Breast epithelium (tissue), 4 donors: ENCODE results near the gene CEBPA. TPM values are rescaled to one million over a fixed set of nuclear protein-coding genes. Genes with fewer than 3 reads are reported as not detected.

Source experiments
- DNase-seq, 2 donors: peaks; one replicate each; pipeline ENCODE4 v3.0.0-alpha.2; 2019; ENCODE audit warnings: low spot score in 2 of 2
- H3K27ac ChIP-seq, 2 donors: fragments of 200-600 bp; sonication (generic) in 1 of 2; one replicate each; pipeline ENCODE4 v1.5.1; 2016 to 2019; ENCODE audit warnings: mild to moderate bottlenecking in 1 of 2
- H3K27me3 ChIP-seq, 2 donors: fragments of 200-600 bp; sonication (generic) in 1 of 2; one replicate each; pipeline versions ENCODE4 v1.5.1 to v1.6.0; 2017 to 2019; ENCODE audit warnings: control low read depth in 1 of 2, mild to moderate bottlenecking in 1 of 2
- H3K36me3 ChIP-seq: fragments of 200-600 bp; one replicate; pipeline ENCODE4 v1.5.1; 2019
- H3K4me1 ChIP-seq, 2 donors: fragments of 200-600 bp; sonication (generic); one replicate each; pipeline ENCODE4 v1.5.1; 2016 to 2019; ENCODE audit warnings: control low read depth in 1 of 2
- H3K4me3 ChIP-seq, 3 donors: fragments of 200-600 bp; sonication (generic); 1 replicate in 2 of 3; 2 replicates in 1 of 3; pipeline ENCODE4 v1.5.1; 2016 to 2019; ENCODE audit warnings: mild to moderate bottlenecking in 3 of 3, moderate library complexity in 2 of 3
- H3K9me3 ChIP-seq, 2 donors: fragments of 200-600 bp; sonication (generic) in 1 of 2; one replicate each; pipeline ENCODE4 v1.5.1; 2016 to 2019; ENCODE audit warnings: control low read depth in 1 of 2
- POLR2A ChIP-seq: fragments of 450-650 bp; IDR thresholded peaks from one replicate; pipeline ENCODE4 v1.6.1; 2016; ENCODE audit warnings: antibody characterized with exemption, mild to moderate bottlenecking, moderate library complexity
- POLR2AphosphoS5 ChIP-seq, 3 donors: sonication (generic); formaldehyde crosslinking; IDR thresholded peaks; one replicate each; pipeline ENCODE4 v1.6.1; 2017; ENCODE audit warnings: antibody characterized with exemption in 3 of 3
- intact Hi-C: fragments of 100-400 bp; cut with DNase I; formaldehyde crosslinking; loops from one replicate; pipeline ENCODE4 v1.15.1; 2023; ENCODE audit warnings: low total_unique reads
- total RNA-seq, 3 donors: library from RNA; depleted of rRNA; stranded (reverse); fragments of >200 nt; gene quantifications; one replicate each; pipeline ENCODE4 v1.1.0, GENCODE V29; 2016
- TF ChIP-seq, protein P1 (sequence below), 3 donors: fragments of 450-650 bp; IDR thresholded peaks; one replicate each; pipeline ENCODE4 v1.5.1; 2016 to 2017; ENCODE audit warnings: antibody characterized with exemption in 3 of 3, mild to moderate bottlenecking in 3 of 3, moderate library complexity in 3 of 3

The CEBPA gene
- total RNA-seq, 3 donors from 2014 or later: 35.1 to 263 (median 67.5) TPM

- H3K27ac ChIP-seq: no peak overlapping the region
- no peaks in the 10 kb centered on the region for H3K4me1 ChIP-seq
- TF ChIP-seq, protein P1, sequence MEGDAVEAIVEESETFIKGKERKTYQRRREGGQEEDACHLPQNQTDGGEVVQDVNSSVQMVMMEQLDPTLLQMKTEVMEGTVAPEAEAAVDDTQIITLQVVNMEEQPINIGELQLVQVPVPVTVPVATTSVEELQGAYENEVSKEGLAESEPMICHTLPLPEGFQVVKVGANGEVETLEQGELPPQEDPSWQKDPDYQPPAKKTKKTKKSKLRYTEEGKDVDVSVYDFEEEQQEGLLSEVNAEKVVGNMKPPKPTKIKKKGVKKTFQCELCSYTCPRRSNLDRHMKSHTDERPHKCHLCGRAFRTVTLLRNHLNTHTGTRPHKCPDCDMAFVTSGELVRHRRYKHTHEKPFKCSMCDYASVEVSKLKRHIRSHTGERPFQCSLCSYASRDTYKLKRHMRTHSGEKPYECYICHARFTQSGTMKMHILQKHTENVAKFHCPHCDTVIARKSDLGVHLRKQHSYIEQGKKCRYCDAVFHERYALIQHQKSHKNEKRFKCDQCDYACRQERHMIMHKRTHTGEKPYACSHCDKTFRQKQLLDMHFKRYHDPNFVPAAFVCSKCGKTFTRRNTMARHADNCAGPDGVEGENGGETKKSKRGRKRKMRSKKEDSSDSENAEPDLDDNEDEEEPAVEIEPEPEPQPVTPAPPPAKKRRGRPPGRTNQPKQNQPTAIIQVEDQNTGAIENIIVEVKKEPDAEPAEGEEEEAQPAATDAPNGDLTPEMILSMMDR (IDR thresholded peaks at IDR 0.05): no peak
- TF ChIP-seq POLR2AphosphoS5 (IDR thresholded peaks at IDR 0.05): no peak
- no peak for TF ChIP-seq POLR2A
- intact Hi-C loops: loop anchor here (10.0 kb wide), 1 partner anchor 85 kb away; no protein-coding TSS in a partner anchor
- no peak overlapping the region for H3K4me3 ChIP-seq
- H3K9me3 ChIP-seq: no peaks in the 10 kb centered on the region
- no peaks in the 10 kb centered on the region for H3K27me3 ChIP-seq
- DNase-seq: no peak
- H3K36me3 ChIP-seq: no peaks in the 10 kb centered on the region
Measured at GRCh38 chr19:33309826-33310225, 7.5 kb upstream of the CEBPA start.

- H3K4me1 ChIP-seq: no peaks in the 10 kb centered on the region
- intact Hi-C loops: loop anchor here (10.0 kb wide), 1 partner anchor 88 kb away; no protein-coding TSS in a partner anchor
- H3K4me3 ChIP-seq: no peak overlapping the region
- H3K36me3 ChIP-seq: no peaks in the 10 kb centered on the region
- no peaks in the 10 kb centered on the region for H3K9me3 ChIP-seq
- no peaks in the 10 kb centered on the region for H3K27me3 ChIP-seq
- no peak for TF ChIP-seq POLR2AphosphoS5 (IDR thresholded peaks at IDR 0.05)
- TF ChIP-seq, protein P1 (IDR thresholded peaks at IDR 0.05): no peak
- DNase-seq: peak in 1 of 2 donors; percentile 60
- peak overlapping the region in 1 of 2 donors; percentile 22 for H3K27ac ChIP-seq
Measured at GRCh38 chr19:33306853-33307792, 4.8 kb upstream of the CEBPA start.

DNA sequence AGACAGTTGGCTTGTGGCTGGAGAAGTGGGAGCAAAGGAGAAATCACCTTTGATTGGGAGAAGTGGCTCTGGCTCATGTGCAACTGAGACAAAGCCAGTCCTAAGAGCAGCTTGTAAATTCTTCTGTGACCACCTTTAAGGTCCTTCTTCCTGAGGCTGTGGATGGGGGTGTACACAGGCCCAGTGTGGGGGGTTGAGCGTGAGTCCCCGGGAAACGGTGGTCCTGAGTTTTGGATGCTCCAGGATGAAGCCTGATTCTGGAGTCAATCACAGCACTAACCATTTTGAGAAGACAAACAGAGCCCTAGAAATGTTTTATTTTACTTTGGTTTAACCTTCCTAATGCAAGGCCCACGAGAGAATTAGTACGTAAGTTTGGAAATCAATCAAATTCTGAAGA lies 3.9 kb upstream of the CEBPA start:
- no peak overlapping the region for H3K4me3 ChIP-seq
- intact Hi-C loops: loop anchor here (10.0 kb wide), 1 partner anchor 89 kb away; no protein-coding TSS in a partner anchor
- no peak overlapping the region for H3K27ac ChIP-seq
- no peak for TF ChIP-seq POLR2AphosphoS5 (IDR thresholded peaks at IDR 0.05)
- no peak for TF ChIP-seq POLR2A
- TF ChIP-seq, protein P1 (IDR thresholded peaks at IDR 0.05): no peak
- peak in 1 of 2 donors; percentile 9 for DNase-seq
- H3K36me3 ChIP-seq: no peaks in the 10 kb centered on the region
- H3K4me1 ChIP-seq: no peaks in the 10 kb centered on the region
- no peaks in the 10 kb centered on the region for H3K9me3 ChIP-seq
- no peaks in the 10 kb centered on the region for H3K27me3 ChIP-seq

DNA sequence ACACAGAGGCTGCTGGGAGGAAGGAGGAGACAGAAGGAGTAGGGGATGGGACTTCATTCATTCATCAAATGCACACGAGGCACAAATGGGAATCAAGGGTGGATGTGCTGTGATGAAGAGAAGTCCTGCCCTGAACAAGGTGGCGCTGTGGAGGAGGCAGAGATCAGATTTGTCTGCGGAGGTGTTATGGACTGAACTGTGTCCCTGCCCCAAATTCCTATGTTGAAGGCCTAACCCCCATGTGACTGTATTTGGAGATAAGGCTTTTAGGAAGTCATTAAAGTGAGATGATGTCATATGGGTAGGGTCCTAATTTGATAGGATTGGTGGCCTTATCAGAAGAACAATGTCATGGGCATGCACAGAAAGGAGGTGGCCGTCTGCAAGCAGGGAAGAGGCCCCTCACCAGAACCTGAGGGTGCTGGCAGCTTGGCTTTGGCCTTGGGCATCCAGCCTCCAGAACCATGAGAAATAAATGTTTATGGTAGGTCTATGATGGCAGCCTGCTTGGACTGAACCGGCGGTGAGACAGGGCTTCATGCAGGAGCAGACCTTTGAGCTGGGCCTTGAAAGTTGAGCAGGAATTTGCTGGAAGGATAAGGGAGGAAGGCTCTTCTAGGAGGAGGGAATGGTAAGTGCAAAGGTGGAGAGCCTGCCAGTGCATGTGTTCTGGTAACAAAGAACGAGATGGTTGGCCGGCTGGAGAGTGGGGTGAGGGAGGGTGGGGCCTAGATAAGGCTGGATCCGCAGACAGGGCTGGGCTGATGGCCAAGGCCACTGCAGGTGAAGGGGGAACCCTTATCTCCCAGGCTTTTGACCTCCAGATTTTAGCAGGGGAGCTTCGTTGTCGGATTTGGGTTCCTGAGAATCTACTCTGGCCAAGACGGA lies 2.7 kb upstream of the CEBPA start:
- Histone ChIP-seq H3K27me3 (no peaks in the 10 kb centered on the region), H3K36me3 (no peaks in the 10 kb centered on the region), H3K4me3 (no peak overlapping the region), H3K4me1 (no peaks in the 10 kb centered on the region), H3K9me3 (no peaks in the 10 kb centered on the region), H3K27ac (no peak overlapping the region)
- intact Hi-C loops: loop anchor here (10.0 kb wide), 1 partner anchor 90 kb away; no protein-coding TSS in a partner anchor
- peak in 1 of 2 donors; percentile 34 for DNase-seq
- no peak for TF ChIP-seq POLR2A
- TF ChIP-seq, protein P1 (IDR thresholded peaks at IDR 0.05): no peak
- no peak for TF ChIP-seq POLR2AphosphoS5 (IDR thresholded peaks at IDR 0.05)
